K562 (cell line): ENCODE data around the gene CCDC33. TPM values are rescaled to one million over a fixed set of nuclear protein-coding genes. Genes with fewer than 3 reads are reported as not detected.

ENCODE experiments used
- BACH1 ChIP-seq: fragments of 200-800 bp; sonication (Bioruptor generic); IDR thresholded peaks from 2 replicates; pipeline ENCODE4 v1.6.1; 2016; ENCODE audit warnings: missing genetic modification characterization, missing compliant biosample characterization
- BRF1 ChIP-seq: IDR thresholded peaks from 3 replicates; pipeline ENCODE4 v1.6.1; 2011; ENCODE audit warnings: borderline replicate concordance, mild to moderate bottlenecking; ENCODE audit not compliant: insufficient read length; ENCODE audit errors: extremely low read depth
- GTF2F1 ChIP-seq: IDR thresholded peaks from 2 replicates; pipeline ENCODE4 v1.6.1; 2011; ENCODE audit warnings: low read depth, low read length, improper control_type of control experiment
- HMG20B ChIP-seq: fragments of 250-450 bp; sonication (Bioruptor Pico); IDR thresholded peaks from 2 replicates; pipeline ENCODE4 v1.5.0; 2021; ENCODE audit warnings: mild to moderate bottlenecking
- MECOM ChIP-seq: fragments of 250-450 bp; sonication (Bioruptor Pico); IDR thresholded peaks from 2 replicates; pipeline ENCODE4 v1.8.0; 2022; ENCODE audit warnings: inconsistent platforms
- NFE2L1 ChIP-seq: fragments of 450-650 bp; IDR thresholded peaks from 2 replicates; pipeline ENCODE4 v1.6.1; 2016; ENCODE audit warnings: missing genetic modification characterization, low read depth, mild to moderate bottlenecking, missing compliant biosample characterization, moderate library complexity, borderline replicate concordance
- PREB ChIP-seq: sonication (generic); formaldehyde crosslinking; IDR thresholded peaks from 2 replicates; pipeline ENCODE4 v1.8.1; 2023; ENCODE audit warnings: mild to moderate bottlenecking, missing genetic modification reagents
- REST ChIP-seq, 2 experiments: fragments of 450-650 bp; formaldehyde crosslinking in 1 of 2; IDR thresholded peaks; 2 replicates each; pipeline versions ENCODE4 v1.4.0 to v1.6.1; 2014 to 2020; ENCODE audit warnings: mild to moderate bottlenecking in 2 of 2, borderline replicate concordance in 1 of 2, low read depth in 1 of 2
- SMC3 ChIP-seq: conservative IDR thresholded peaks from 2 replicates; pipeline ENCODE4 v1.6.1; 2011; ENCODE audit warnings: low read depth, low read length, improper control_type of control experiment; ENCODE audit not compliant: insufficient read depth
- TCF3 ChIP-seq: sonication (generic); formaldehyde crosslinking; IDR thresholded peaks from 2 replicates; pipeline ENCODE4 v1.4.0; 2020; ENCODE audit warnings: mild to moderate bottlenecking, missing genetic modification reagents
- ZBTB9 ChIP-seq: fragments of 450-650 bp; formaldehyde crosslinking; IDR thresholded peaks from 2 replicates; pipeline ENCODE4 v1.4.0; 2020; ENCODE audit warnings: mild to moderate bottlenecking, moderate library complexity
- ZNF184 ChIP-seq: sonication (generic); formaldehyde crosslinking; IDR thresholded peaks from 2 replicates; pipeline ENCODE4 v1.5.0; 2020; ENCODE audit warnings: missing genetic modification reagents
- polyA plus RNA-seq, 8 experiments: library from polyadenylated mRNA; depleted of rRNA in 4 of 8; stranded (reverse) in 5 of 8; unstranded in 3 of 8; fragments of >200 nt; fragmentation: Nextera tagmentation in 2 of 8; fragmentation: Illumina TruSeq in 1 of 8; extraction: Ambion mirVana in 2 of 8; extraction: Trizol in 1 of 8; gene quantifications; 2 replicates each; pipeline versions ENCODE4 v1.2.1 to v1.2.3, GENCODE V29; 2011 to 2014; ENCODE audit warnings: inconsistent platforms in 1 of 8, missing spikeins in 1 of 8
- total RNA-seq, 7 experiments: library from RNA; depleted of rRNA in 6 of 7; stranded (reverse); fragments of >200 nt in 6 of 7; fragmentation: Illumina TruSeq in 2 of 7; extraction: Trizol in 2 of 7; gene quantifications; 2 replicates each; pipeline versions ENCODE4 v1.2.1 to v1.2.3, GENCODE V29; 2011 to 2021; ENCODE audit warnings: low replicate concordance in 1 of 7
- TF ChIP-seq, protein P1 (sequence below): fragments of 250-450 bp; sonication (Bioruptor Pico); IDR thresholded peaks from 2 replicates; pipeline ENCODE4 v1.5.0; 2021; ENCODE audit warnings: mild to moderate bottlenecking, borderline replicate concordance

Gene CCDC33
- total and polyA plus RNA-seq, 9 of the 15 experiments (the other 6 are each of a cell fraction or from before 2014, with no cell fraction given): 0.08 to 1.1 (median 0.15) TPM; not detected in 4

- TF ChIP-seq REST (IDR thresholded peaks at IDR 0.05; ENCODE audit: borderline replicate concordance) (peak; percentile 96), REST (CRISPR knock-in tag; IDR thresholded peaks at IDR 0.05; ENCODE audit: low read depth) (no peak), ZNF184 (CRISPR knock-in tag) (no peak), MECOM (CRISPR knock-in tag) (no peak), TCF3 (CRISPR knock-in tag) (no peak), NFE2L1 (no peak), ZBTB9 (CRISPR knock-in tag) (peak; percentile 57; the same call in 1 of the 2 replicates), HMG20B (CRISPR knock-in tag) (no peak), GTF2F1 (no peak), BACH1 (tag) (no peak), PREB (CRISPR knock-in tag) (no peak), SMC3 (peak; percentile 99), BRF1 (no peak)
- TF ChIP-seq, protein P1, sequence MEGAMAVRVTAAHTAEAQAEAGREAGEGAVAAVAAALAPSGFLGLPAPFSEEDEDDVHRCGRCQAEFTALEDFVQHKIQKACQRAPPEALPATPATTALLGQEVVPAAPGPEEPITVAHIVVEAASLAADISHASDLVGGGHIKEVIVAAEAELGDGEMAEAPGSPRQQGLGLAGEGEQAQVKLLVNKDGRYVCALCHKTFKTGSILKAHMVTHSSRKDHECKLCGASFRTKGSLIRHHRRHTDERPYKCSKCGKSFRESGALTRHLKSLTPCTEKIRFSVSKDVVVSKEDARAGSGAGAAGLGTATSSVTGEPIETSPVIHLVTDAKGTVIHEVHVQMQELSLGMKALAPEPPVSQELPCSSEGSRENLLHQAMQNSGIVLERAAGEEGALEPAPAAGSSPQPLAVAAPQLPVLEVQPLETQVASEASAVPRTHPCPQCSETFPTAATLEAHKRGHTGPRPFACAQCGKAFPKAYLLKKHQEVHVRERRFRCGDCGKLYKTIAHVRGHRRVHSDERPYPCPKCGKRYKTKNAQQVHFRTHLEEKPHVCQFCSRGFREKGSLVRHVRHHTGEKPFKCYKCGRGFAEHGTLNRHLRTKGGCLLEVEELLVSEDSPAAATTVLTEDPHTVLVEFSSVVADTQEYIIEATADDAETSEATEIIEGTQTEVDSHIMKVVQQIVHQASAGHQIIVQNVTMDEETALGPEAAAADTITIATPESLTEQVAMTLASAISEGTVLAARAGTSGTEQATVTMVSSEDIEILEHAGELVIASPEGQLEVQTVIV: no peak
These were observed 146.1 kb downstream of the CCDC33 start (continued) for GRCh38 chr15:74382004-74382816.
